A673 (cell line): ENCODE results near the gene ADGRD1. TPM values are rescaled to one million over a fixed set of nuclear protein-coding genes. Genes with fewer than 3 reads are reported as not detected.

Experiments used
- BruUV-seq: library from RNA; stranded (reverse); fragments of 400-500 nt; replicated peaks from 2 replicates; lab custom pipeline; 2021; lab: Mats Ljungman, UMichigan
- CTCF ChIA-PET: fragments of 300-600 bp; sonication (Branson Sonifier 250); formaldehyde crosslinking; loops from one replicate; lab custom pipeline; 2022; ENCODE audit warnings: antibody characterized with exemption; lab: Charles Lee
- POLR2A ChIA-PET: fragments of 300-600 bp; sonication (Branson Sonifier 250); formaldehyde crosslinking; loops from one replicate; lab custom pipeline; 2022; ENCODE audit warnings: antibody characterized with exemption; ENCODE audit not compliant: low non-redundant PET; lab: Charles Lee
- DNase-seq: peaks from one replicate; pipeline ENCODE4 v3.0.0-alpha.2; 2015; ENCODE audit warnings: low spot score
- H3K27ac ChIP-seq: fragments of 200-600 bp; sonication (generic); 2 replicates; pipeline ENCODE4 v1.5.1; 2016; ENCODE audit warnings: mixed run types, low read depth, mild to moderate bottlenecking, mixed read lengths, antibody characterized with exemption, low read length; ENCODE audit not compliant: poor library complexity, severe bottlenecking
- H3K27me3 ChIP-seq: fragments of 200-600 bp; sonication (generic); replicated peaks from 2 replicates; pipeline ENCODE4 v1.6.1; 2017; ENCODE audit warnings: mixed run types, low read depth, mild to moderate bottlenecking, mixed read lengths, antibody characterized with exemption, low read length; ENCODE audit not compliant: insufficient read depth, poor library complexity
- H3K36me3 ChIP-seq: fragments of 200-600 bp; sonication (generic); 2 replicates; pipeline ENCODE4 v1.6.1; 2016; ENCODE audit warnings: mixed run types, mild to moderate bottlenecking, mixed read lengths, antibody characterized with exemption, low read length; ENCODE audit not compliant: insufficient read depth, poor library complexity, severe bottlenecking
- H3K4me1 ChIP-seq: fragments of 200-600 bp; sonication (generic); 2 replicates; pipeline ENCODE4 v1.6.1; 2017; ENCODE audit warnings: mixed run types, mild to moderate bottlenecking, mixed read lengths, antibody characterized with exemption, low read length; ENCODE audit not compliant: insufficient read depth, poor library complexity, severe bottlenecking
- H3K4me3 ChIP-seq: fragments of 200-600 bp; sonication (generic); 2 replicates; pipeline ENCODE4 v1.5.1; 2016; ENCODE audit warnings: low read depth, mixed run types, mild to moderate bottlenecking, mixed read lengths, low read length; ENCODE audit not compliant: poor library complexity, severe bottlenecking
- H3K9me3 ChIP-seq: fragments of 200-600 bp; sonication (generic); 2 replicates; pipeline ENCODE4 v1.6.1; 2016; ENCODE audit warnings: mixed run types, low read depth, mild to moderate bottlenecking, mixed read lengths, antibody characterized with exemption, low read length; ENCODE audit not compliant: poor library complexity, severe bottlenecking
- EZH2 ChIP-seq: fragments of 200-600 bp; sonication (generic); IDR thresholded peaks from 2 replicates; pipeline ENCODE4 v1.6.1; 2017; ENCODE audit warnings: borderline replicate concordance, low read depth, mild to moderate bottlenecking, mixed read lengths, antibody characterized with exemption, low read length; ENCODE audit not compliant: poor library complexity, severe bottlenecking
- intact Hi-C: fragments of 100-400 bp; cut with micrococcal nuclease; formaldehyde crosslinking; loops from one replicate; pipeline ENCODE4 v1.10.0; 2022; ENCODE audit not compliant: unreplicated experiment
- total RNA-seq: library from RNA; stranded (reverse); gene quantifications from 2 replicates; pipeline ENCODE4 v1.2.3, GENCODE V29; 2021
- TF ChIP-seq, protein P1 (sequence below): fragments of 300-800, 200-600 bp; sonication (generic); conservative IDR thresholded peaks from 2 replicates; pipeline ENCODE4 v1.5.1; 2017; ENCODE audit warnings: low read depth, mild to moderate bottlenecking, antibody characterized with exemption, low read length, moderate library complexity, mixed read lengths

Gene ADGRD1
- total RNA-seq, 1 experiment from 2014 or later = not detected

DNA sequence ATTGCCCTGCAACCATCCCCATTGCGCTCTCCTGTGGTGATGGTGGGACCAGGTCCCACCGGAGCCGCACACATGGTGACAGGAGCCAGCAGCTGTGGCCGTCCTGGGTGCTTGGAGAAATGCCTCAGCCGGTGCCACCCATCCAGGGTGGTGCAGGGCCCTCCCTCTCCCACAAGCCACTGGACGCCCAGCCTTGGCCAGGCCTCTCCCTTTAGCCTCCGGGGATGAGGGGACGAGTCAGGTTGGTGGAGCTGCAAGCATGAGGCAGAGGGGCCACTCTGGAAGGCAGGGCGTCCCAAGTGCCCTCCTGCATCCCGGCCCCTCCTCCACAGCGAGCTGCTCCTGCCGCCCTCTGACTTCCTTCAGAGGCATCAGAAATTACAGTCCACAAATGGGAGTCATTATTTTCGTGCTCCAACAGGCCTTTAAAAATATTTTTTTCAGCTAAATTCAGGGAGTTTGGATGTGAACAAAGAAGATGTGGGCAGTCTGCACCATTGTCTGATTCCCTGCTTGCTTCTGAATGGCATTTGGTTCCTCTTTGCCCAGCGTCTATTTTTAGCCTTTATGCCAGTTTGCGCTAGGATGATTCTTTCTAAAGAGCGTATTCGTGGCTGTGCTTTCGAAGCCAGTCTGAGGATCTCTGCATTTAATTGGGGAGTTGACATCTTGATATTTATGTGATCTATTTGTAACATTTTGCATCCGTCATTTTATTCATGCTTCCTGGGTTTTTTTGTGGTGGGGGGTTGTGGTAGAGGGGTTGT lies 189.4 kb downstream of the ADGRD1 start:
- no peak overlapping the region for H3K27ac ChIP-seq
- ChIA-PET CTCF (no interaction called here), POLR2A (no interaction called here)
- H3K9me3 ChIP-seq = no peaks in the 10 kb centered on the region
- no TSS peak for BruUV-seq
- no peaks in the 10 kb centered on the region for H3K36me3 ChIP-seq
- DNase-seq = no peak
- peaks cover under 1% of the 10 kb centered on the region for H3K27me3 ChIP-seq
- TF ChIP-seq, protein P1, sequence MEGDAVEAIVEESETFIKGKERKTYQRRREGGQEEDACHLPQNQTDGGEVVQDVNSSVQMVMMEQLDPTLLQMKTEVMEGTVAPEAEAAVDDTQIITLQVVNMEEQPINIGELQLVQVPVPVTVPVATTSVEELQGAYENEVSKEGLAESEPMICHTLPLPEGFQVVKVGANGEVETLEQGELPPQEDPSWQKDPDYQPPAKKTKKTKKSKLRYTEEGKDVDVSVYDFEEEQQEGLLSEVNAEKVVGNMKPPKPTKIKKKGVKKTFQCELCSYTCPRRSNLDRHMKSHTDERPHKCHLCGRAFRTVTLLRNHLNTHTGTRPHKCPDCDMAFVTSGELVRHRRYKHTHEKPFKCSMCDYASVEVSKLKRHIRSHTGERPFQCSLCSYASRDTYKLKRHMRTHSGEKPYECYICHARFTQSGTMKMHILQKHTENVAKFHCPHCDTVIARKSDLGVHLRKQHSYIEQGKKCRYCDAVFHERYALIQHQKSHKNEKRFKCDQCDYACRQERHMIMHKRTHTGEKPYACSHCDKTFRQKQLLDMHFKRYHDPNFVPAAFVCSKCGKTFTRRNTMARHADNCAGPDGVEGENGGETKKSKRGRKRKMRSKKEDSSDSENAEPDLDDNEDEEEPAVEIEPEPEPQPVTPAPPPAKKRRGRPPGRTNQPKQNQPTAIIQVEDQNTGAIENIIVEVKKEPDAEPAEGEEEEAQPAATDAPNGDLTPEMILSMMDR = no peak
- TF ChIP-seq EZH2 = no peak
- H3K4me1 ChIP-seq = no peaks in the 10 kb centered on the region
- intact Hi-C loops = no loop called here
- H3K4me3 ChIP-seq = no peak overlapping the region

DNA sequence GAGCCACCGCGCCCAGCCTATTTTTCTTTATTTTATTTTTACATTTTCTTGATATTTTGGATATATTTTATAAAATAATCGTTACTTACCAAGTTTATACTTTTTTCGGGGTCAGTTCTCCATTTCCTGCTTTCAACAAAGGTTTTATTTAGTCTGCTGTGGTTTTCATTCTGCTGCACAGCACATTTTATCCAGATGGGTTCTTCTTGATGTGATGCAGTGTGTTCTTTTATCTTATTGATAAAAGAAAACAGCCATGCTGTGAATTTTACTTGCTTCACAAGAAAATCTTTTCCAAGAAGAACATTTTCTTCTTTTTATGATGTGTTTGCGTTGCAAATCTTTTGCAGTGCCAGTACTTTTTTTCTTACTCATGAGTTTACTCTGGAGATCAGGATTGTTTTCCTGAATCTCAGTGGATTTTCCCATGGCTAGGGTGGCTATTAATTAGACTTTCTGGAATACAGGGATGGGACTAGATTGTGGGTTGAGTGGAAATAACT lies 192.5 kb downstream of the ADGRD1 start:
- BruUV-seq = no TSS peak
- intact Hi-C loops = no loop called here
- Histone ChIP-seq H3K36me3 (no peaks in the 10 kb centered on the region), H3K4me1 (no peaks in the 10 kb centered on the region), H3K9me3 (no peaks in the 10 kb centered on the region), H3K27me3 (peaks cover 21% of the 10 kb centered on the region), H3K4me3 (no peak overlapping the region), H3K27ac (no peak overlapping the region)
- POLR2A ChIA-PET = no interaction called here
- DNase-seq = no peak
- no peak for TF ChIP-seq EZH2
- TF ChIP-seq, protein P1 = no peak
- CTCF ChIA-PET = no interaction called here

DNA sequence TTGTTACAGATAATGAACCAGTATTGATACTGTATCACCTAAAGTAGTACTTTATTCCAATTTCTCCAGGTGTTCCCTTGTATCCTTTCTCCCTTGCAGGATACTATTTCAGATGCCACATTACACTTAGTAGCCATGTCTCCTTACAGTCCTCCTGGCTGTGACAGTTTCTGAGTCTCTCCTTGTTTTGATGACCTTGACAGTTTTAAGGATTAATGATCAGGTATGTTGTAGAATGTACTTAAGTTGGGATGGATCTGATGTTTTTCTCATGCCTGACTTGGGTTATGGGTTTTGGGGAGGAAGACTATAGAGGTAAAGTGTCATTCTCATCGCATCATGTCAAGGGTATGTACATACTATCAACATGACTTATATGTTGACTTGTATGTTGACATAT lies 193.6 kb downstream of the ADGRD1 start:
- no peak for DNase-seq
- no peak for TF ChIP-seq EZH2
- TF ChIP-seq, protein P1 = no peak
- ChIA-PET POLR2A (interaction anchor here (0.6 kb wide), 1 partner anchor 123 kb away, joined by 3 read pairs; no protein-coding TSS in a partner anchor), CTCF (no interaction called here)
- no peak overlapping the region for H3K4me3 ChIP-seq
- intact Hi-C loops = no loop called here
- H3K4me1 ChIP-seq = no peaks in the 10 kb centered on the region
- no peaks in the 10 kb centered on the region for H3K36me3 ChIP-seq
- no peak overlapping the region for H3K27ac ChIP-seq
- BruUV-seq = no TSS peak
- H3K27me3 ChIP-seq = peaks cover 30% of the 10 kb centered on the region
- H3K9me3 ChIP-seq = no peaks in the 10 kb centered on the region
